Fibroblast of lung (primary cell): ENCODE data around the gene SLC49A4. TPM values are rescaled to one million over a fixed set of nuclear protein-coding genes. Genes with fewer than 3 reads are reported as not detected.

ENCODE experiments used
- DNase-seq, 2 donors: peaks; one replicate each; pipeline versions ENCODE4 v3.0.0 to v3.0.0-alpha.2; 2010; ENCODE audit warnings: low read depth in 2 of 2
- H2AFZ ChIP-seq: 2 replicates; pipeline ENCODE4 v1.5.1; 2012; ENCODE audit warnings: low read length, control low read depth, inconsistent platforms
- H3K27ac ChIP-seq: 2 replicates; pipeline ENCODE4 v1.5.1; 2011; ENCODE audit warnings: low read length, control low read depth; ENCODE audit not compliant: insufficient read depth
- H3K27me3 ChIP-seq: 2 replicates; pipeline ENCODE4 v1.5.1; 2011; ENCODE audit warnings: mild to moderate bottlenecking, low read length; ENCODE audit not compliant: control insufficient read depth, insufficient read depth
- H3K36me3 ChIP-seq: 2 replicates; pipeline ENCODE4 v1.5.1; 2011; ENCODE audit warnings: low read length; ENCODE audit not compliant: control insufficient read depth, insufficient read depth
- H3K4me1 ChIP-seq: 2 replicates; pipeline ENCODE4 v1.5.1; 2011; ENCODE audit warnings: low read length; ENCODE audit not compliant: control insufficient read depth, insufficient read depth; ENCODE audit errors: extremely low read depth
- H3K4me2 ChIP-seq: 2 replicates; pipeline ENCODE4 v1.5.1; 2011; ENCODE audit warnings: low read length, control low read depth; ENCODE audit not compliant: insufficient read depth; ENCODE audit errors: extremely low read depth
- H3K4me3 ChIP-seq, 4 experiments: fragments of 200-600 bp in 1 of 4; sonication (generic) in 1 of 4; replicated peaks in 1 of 4; 2 replicates each; pipeline ENCODE4 v1.5.1; 2011 to 2016; ENCODE audit warnings: low read length in 4 of 4, low read depth in 3 of 4, mild to moderate bottlenecking in 3 of 4, control low read depth in 2 of 4, inconsistent platforms in 1 of 4, mixed read lengths in 1 of 4; ENCODE audit not compliant: insufficient read depth in 1 of 4; ENCODE audit errors: control extremely low read depth in 1 of 4
- H3K79me2 ChIP-seq: 2 replicates; pipeline ENCODE4 v1.5.1; 2012; ENCODE audit warnings: mild to moderate bottlenecking, low read length, inconsistent platforms; ENCODE audit not compliant: control insufficient read depth, insufficient read depth
- H3K9ac ChIP-seq: 2 replicates; pipeline ENCODE4 v1.5.1; 2011; ENCODE audit warnings: mild to moderate bottlenecking, low read length, control low read depth; ENCODE audit not compliant: insufficient read depth
- H3K9me3 ChIP-seq: 2 replicates; pipeline ENCODE4 v1.5.1; 2012; ENCODE audit warnings: low read depth, low read length; ENCODE audit not compliant: control insufficient read depth, insufficient read depth
- H4K20me1 ChIP-seq: 2 replicates; pipeline ENCODE4 v1.5.1; 2011; ENCODE audit warnings: low read length; ENCODE audit not compliant: control insufficient read depth, insufficient read depth; ENCODE audit errors: extremely low read depth
- CTCF ChIP-seq, 2 donors: IDR thresholded peaks in 1 of 2; conservative IDR thresholded peaks in 1 of 2; 1 replicate in 1 of 2; 2 replicates in 1 of 2; pipeline ENCODE4 v1.5.1; 2011 to 2012; ENCODE audit warnings: low read length in 2 of 2, control low read depth in 1 of 2, inconsistent platforms in 1 of 2, low read depth in 1 of 2, mild to moderate bottlenecking in 1 of 2
- EZH2 ChIP-seq: IDR thresholded peaks from 2 replicates; pipeline ENCODE4 v1.5.1; 2012; ENCODE audit warnings: low read length, control low read depth, mild to moderate bottlenecking; ENCODE audit errors: missing control alignments
- polyA plus RNA-seq, 2 donors: library from polyadenylated mRNA; depleted of rRNA in 1 of 2; stranded (reverse) in 1 of 2; unstranded in 1 of 2; fragments of >200 nt; gene quantifications; 2 replicates each; pipeline ENCODE4 v1.2.1, GENCODE V29; 2011 to 2012; ENCODE audit warnings: missing spikeins in 1 of 2
- total RNA-seq: library from RNA; depleted of rRNA; stranded (reverse); fragments of >200 nt; gene quantifications from 2 replicates; pipeline ENCODE4 v1.2.1, GENCODE V29; 2014

The SLC49A4 gene
- total and polyA plus RNA-seq, 2 donors (not counting 1 experiment from before 2014, with no cell fraction given): 14.5 to 20.6 TPM

- no peaks in the 10 kb centered on the region for H3K9me3 ChIP-seq
- H3K9ac ChIP-seq: no peak overlapping the region
Observed at GRCh38 chr3:122898298-122898697, 103.4 kb downstream of the SLC49A4 start.

GRCh38 chr3:122902326-122902725 is 107.5 kb downstream of the SLC49A4 start:
- Histone ChIP-seq H3K79me2 (no peaks in the 10 kb centered on the region), H2AFZ (no peak overlapping the region), H3K36me3 (no peaks in the 10 kb centered on the region), H3K27me3 (peaks cover 2% of the 10 kb centered on the region), H3K4me1 (no peaks in the 10 kb centered on the region), H3K4me3 (no peak overlapping the region), H4K20me1 (no peaks in the 10 kb centered on the region), H3K4me2 (no peak overlapping the region), H3K27ac (no peak overlapping the region), H3K9ac (no peak overlapping the region), H3K9me3 (no peaks in the 10 kb centered on the region)
- TF ChIP-seq CTCF (conservative IDR thresholded peaks at IDR 0.05 in 1 of 2, IDR thresholded peaks at IDR 0.05 in 1 of 2; ENCODE audit: low read depth in 1 of 2, low read length in 2 of 2) (no peak), EZH2 (no peak)
- DNase-seq: no peak

More at GRCh38 chr3:122898298-122898697, 103.4 kb downstream of the SLC49A4 start:
- Histone ChIP-seq H2AFZ (no peak overlapping the region), H3K4me2 (no peak overlapping the region), H3K36me3 (no peaks in the 10 kb centered on the region), H3K4me1 (no peaks in the 10 kb centered on the region), H3K27me3 (peaks cover 10% of the 10 kb centered on the region), H4K20me1 (no peaks in the 10 kb centered on the region), H3K79me2 (no peaks in the 10 kb centered on the region), H3K27ac (no peak overlapping the region), H3K4me3 (no peak overlapping the region)
- TF ChIP-seq CTCF (conservative IDR thresholded peaks at IDR 0.05 in 1 of 2, IDR thresholded peaks at IDR 0.05 in 1 of 2; ENCODE audit: low read depth in 1 of 2, low read length in 2 of 2) (no peak), EZH2 (no peak)
- no peak for DNase-seq

DNA sequence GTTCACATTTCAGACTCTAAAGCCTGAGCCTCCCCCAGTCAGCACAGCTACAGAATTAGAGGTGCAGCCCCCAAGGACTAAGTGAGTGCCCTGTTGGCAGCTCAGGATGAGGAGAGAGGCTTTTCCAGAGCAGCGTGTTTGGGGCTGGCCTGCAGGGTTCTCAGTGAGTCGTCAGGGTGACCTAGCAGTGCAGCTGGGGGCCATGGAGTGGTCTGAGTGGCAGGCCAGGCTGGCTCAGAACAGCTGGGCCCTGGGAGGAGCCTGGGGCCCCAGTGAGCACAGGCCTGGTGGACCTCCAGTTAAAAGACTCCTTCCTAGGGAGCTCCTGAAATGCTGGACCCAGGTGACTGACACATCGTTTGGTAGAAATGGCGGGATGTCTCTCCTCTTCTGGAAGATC is 108.3 kb downstream of the SLC49A4 start:
- Histone ChIP-seq H3K79me2 (no peaks in the 10 kb centered on the region), H4K20me1 (no peaks in the 10 kb centered on the region), H3K36me3 (no peaks in the 10 kb centered on the region), H3K9me3 (no peaks in the 10 kb centered on the region), H2AFZ (no peak overlapping the region), H3K4me3 (no peak overlapping the region), H3K4me2 (no peak overlapping the region), H3K27me3 (peaks cover 5% of the 10 kb centered on the region), H3K27ac (no peak overlapping the region), H3K4me1 (no peaks in the 10 kb centered on the region), H3K9ac (no peak overlapping the region)
- no peak for TF ChIP-seq CTCF (conservative IDR thresholded peaks at IDR 0.05 in 1 of 2, IDR thresholded peaks at IDR 0.05 in 1 of 2; ENCODE audit: low read depth in 1 of 2, low read length in 2 of 2)
- no peak for TF ChIP-seq EZH2
- no peak for DNase-seq
